BE2C (cell line): ENCODE measurements around the gene CDKN2AIPNL.

ENCODE experiments used
- DNase-seq: peaks from one replicate; pipeline ENCODE4 v3.0.0-alpha.2; 2020
- H3K27me3 ChIP-seq: fragments of 250-450 bp; sonication (Bioruptor Pico); 2 replicates; pipeline ENCODE4 v1.5.1; 2020; ENCODE audit warnings: mild to moderate bottlenecking
- H3K36me3 ChIP-seq: fragments of 250-450 bp; sonication (Bioruptor Pico); 2 replicates; pipeline ENCODE4 v1.5.1; 2020; ENCODE audit warnings: mild to moderate bottlenecking
- H3K4me1 ChIP-seq: fragments of 250-450 bp; sonication (Bioruptor Pico); 2 replicates; pipeline ENCODE4 v1.5.1; 2020
- H3K4me3 ChIP-seq: 2 replicates; pipeline ENCODE4 v1.5.1; 2011; ENCODE audit warnings: low read depth, low read length
- H3K9me3 ChIP-seq: fragments of 250-450 bp; sonication (Bioruptor Pico); 2 replicates; pipeline ENCODE4 v1.5.1; 2020
- CTCF ChIP-seq: IDR thresholded peaks from 2 replicates; pipeline ENCODE4 v1.5.1; 2012; ENCODE audit warnings: mild to moderate bottlenecking, low read depth, low read length

Gene CDKN2AIPNL

DNA sequence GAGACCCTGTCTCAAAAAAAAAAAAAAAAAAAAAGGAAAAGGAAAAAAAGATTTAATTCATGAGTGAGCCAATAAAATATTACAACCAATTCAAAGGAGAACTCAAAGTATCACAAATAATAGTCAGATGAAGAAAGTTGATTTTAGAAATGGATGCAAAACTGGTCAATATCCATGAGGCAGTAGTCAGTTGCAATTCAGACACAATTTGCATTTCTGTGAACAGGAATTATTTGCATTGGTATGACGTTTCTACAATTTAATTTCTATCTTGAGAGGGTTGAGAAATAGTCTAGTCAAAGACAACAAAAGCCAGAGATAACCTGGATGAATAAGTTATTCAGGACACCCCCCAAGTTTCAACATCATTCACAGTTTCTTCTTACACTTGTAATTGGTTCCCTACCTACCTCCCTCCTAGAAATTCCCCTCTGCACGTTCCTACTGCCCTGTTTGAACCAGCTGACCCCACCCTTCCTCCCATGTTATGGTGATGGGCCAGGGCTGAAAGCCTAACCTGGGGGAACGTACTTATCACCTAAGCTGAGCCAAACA, 28.6 kb upstream of the CDKN2AIPNL start:
- no peaks in the 10 kb centered on the region for H3K4me1 ChIP-seq
- H3K27me3 ChIP-seq: no peaks in the 10 kb centered on the region
- no peak for TF ChIP-seq CTCF

DNA sequence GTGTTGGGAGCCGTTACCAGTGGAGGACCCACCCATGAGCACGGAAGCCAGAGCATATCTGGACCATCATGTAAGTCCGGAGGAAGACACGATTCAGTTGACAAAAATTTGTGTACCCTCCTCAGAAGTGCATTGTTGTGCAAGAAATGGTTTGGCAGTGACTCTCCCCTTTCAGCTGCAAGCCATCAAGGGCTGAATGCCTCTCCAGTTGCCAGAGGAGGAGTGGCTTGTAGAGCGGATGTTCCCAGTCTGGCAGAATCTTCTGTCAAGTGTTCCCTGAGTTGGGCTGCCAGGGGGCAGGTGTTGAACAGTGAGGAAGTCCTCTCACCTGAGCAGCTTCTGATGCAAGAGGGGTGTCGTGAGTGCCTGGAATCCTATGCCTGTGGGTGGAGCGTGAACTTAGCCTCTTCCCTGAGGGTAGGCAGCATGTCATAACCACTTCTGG, 27.6 kb upstream of the CDKN2AIPNL start:
- no peaks in the 10 kb centered on the region for H3K27me3 ChIP-seq
- no peaks in the 10 kb centered on the region for H3K9me3 ChIP-seq
- H3K36me3 ChIP-seq: no peaks in the 10 kb centered on the region
- no peak for TF ChIP-seq CTCF
- H3K4me1 ChIP-seq: no peaks in the 10 kb centered on the region
- no peak for DNase-seq
- no peak overlapping the region for H3K4me3 ChIP-seq

More for the DNA sequence above, 28.6 kb upstream of the CDKN2AIPNL start:
- Histone ChIP-seq H3K9me3 (no peaks in the 10 kb centered on the region), H3K36me3 (no peaks in the 10 kb centered on the region), H3K4me3 (no peak overlapping the region)
- DNase-seq: no peak

- no peaks in the 10 kb centered on the region for H3K9me3 ChIP-seq
- no peak for TF ChIP-seq CTCF
- H3K4me3 ChIP-seq: no peak overlapping the region
- H3K27me3 ChIP-seq: no peaks in the 10 kb centered on the region
- no peaks in the 10 kb centered on the region for H3K36me3 ChIP-seq
- H3K4me1 ChIP-seq: no peaks in the 10 kb centered on the region
- no peak for DNase-seq
These were observed 27.0 kb upstream of the CDKN2AIPNL start for GRCh38 chr5:134438721-134439123.

DNA sequence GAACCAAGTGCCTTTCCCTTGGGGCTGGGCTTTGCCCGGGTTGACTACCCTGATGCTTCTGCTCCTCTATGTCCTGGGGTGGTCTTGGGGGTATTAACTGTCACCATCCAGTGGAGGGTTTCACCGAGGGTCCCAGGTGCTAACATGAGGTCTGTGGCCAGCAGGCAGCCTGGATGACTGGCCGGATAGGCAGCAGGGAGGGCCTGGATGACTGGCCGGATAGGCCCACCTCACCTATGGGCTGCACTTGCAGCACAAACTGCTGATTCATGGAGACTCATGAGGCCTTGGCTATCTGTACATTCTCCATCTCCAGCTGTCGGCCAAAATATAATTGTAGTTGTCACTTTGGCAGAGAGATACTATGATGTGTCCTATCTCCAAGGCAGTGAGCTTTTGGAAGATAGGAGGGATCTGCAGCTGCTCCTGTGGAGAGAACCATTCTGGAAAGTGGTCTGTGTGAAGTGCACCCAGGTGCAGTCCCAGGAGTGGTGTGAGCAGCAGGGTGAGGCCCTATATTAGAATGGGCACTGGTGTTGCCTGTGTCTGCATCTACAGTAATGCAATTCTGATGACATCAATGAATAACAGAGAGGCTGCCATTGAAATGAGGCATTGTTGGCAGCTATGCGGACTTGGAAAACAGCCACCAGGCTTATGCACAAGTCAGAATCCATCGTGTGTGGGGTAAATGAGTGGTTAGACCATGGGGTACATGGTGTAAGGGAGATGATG, 26.3 kb upstream of the CDKN2AIPNL start:
- TF ChIP-seq CTCF: no peak
- no peaks in the 10 kb centered on the region for H3K4me1 ChIP-seq
- no peak for DNase-seq
- H3K36me3 ChIP-seq: no peaks in the 10 kb centered on the region
- H3K9me3 ChIP-seq: no peaks in the 10 kb centered on the region
- H3K27me3 ChIP-seq: no peaks in the 10 kb centered on the region
- no peak overlapping the region for H3K4me3 ChIP-seq

- Histone ChIP-seq H3K36me3 (no peaks in the 10 kb centered on the region), H3K9me3 (no peaks in the 10 kb centered on the region), H3K4me3 (no peak overlapping the region), H3K4me1 (no peaks in the 10 kb centered on the region), H3K27me3 (no peaks in the 10 kb centered on the region)
- TF ChIP-seq CTCF: no peak
- DNase-seq: no peak
These were observed 25.7 kb upstream of the CDKN2AIPNL start for GRCh38 chr5:134437340-134437846.
